Activated CD4-positive, alpha-beta memory T cell treated with anti-CD3 and anti-CD28 coated beads for 36 hours (primary cell): ENCODE measurements around the gene ARHGAP33. TPM values are rescaled to one million over a fixed set of nuclear protein-coding genes. Genes with fewer than 3 reads are reported as not detected.

Experiments
- CTCF ChIA-PET: fragments of 350-600 bp; sonication (Branson Sonifier 250); formaldehyde crosslinking; loops from one replicate; lab custom pipeline; 2021; ENCODE audit warnings: antibody characterized with exemption, inconsistent platforms; lab: Charles Lee
- POLR2A ChIA-PET: fragments of 350-600 bp; sonication (Branson Sonifier 250); formaldehyde crosslinking; loops from one replicate; lab custom pipeline; 2021; ENCODE audit warnings: antibody characterized with exemption; lab: Charles Lee
- DNase-seq: peaks from one replicate; pipeline ENCODE4 v3.0.0-alpha.2; 2020
- H3K27ac Mint-ChIP-seq: one replicate; pipeline ENCODE4 v1.8.0; 2021; ENCODE audit warnings: mixed read lengths
- H3K27me3 Mint-ChIP-seq: one replicate; pipeline ENCODE4 v1.8.0; 2021; ENCODE audit warnings: mixed read lengths
- H3K36me3 Mint-ChIP-seq: one replicate; pipeline ENCODE4 v1.8.0; 2021; ENCODE audit warnings: mixed read lengths
- H3K4me1 Mint-ChIP-seq: one replicate; pipeline ENCODE4 v1.8.0; 2021; ENCODE audit warnings: low read depth, mixed read lengths
- H3K4me3 Mint-ChIP-seq: one replicate; pipeline ENCODE4 v1.8.0; 2021; ENCODE audit warnings: mild to moderate bottlenecking, mixed read lengths
- H3K9me3 Mint-ChIP-seq: one replicate; pipeline ENCODE4 v1.8.0; 2021; ENCODE audit warnings: mixed read lengths
- intact Hi-C: fragments of 100-400 bp; cut with micrococcal nuclease; formaldehyde crosslinking; loops from one replicate; pipeline ENCODE4 v1.15.1; 2023
- total RNA-seq, 2 experiments: library from RNA; stranded (reverse); gene quantifications; one replicate each; pipeline ENCODE4 v1.2.3, GENCODE V29; 2021

ARHGAP33 gene
- total RNA-seq, 2 experiments from 2014 or later: 35.0 to 39.3 TPM

GRCh38 chr19:35732540-35733179, 42.7 kb upstream of the ARHGAP33 start:
- ChIA-PET POLR2A (interaction anchor here (1.1 kb wide), 1 partner anchor 31 kb away, joined by 3 read pairs; no protein-coding TSS in a partner anchor), CTCF (no interaction called here)
- H3K4me3 Mint-ChIP-seq: no peak overlapping the region
- H3K4me1 Mint-ChIP-seq: peaks cover 5% of the 10 kb centered on the region
- H3K36me3 Mint-ChIP-seq: peaks cover 63% of the 10 kb centered on the region
- intact Hi-C loops: no loop called here
- no peaks in the 10 kb centered on the region for H3K27me3 Mint-ChIP-seq
- no peaks in the 10 kb centered on the region for H3K9me3 Mint-ChIP-seq
- DNase-seq: no peak
- no peak overlapping the region for H3K27ac Mint-ChIP-seq

- ChIA-PET POLR2A (no interaction called here), CTCF (interaction anchor here (0.8 kb wide), 1 partner anchor 39 kb away, joined by 3 read pairs; no protein-coding TSS in a partner anchor)
- no peaks in the 10 kb centered on the region for H3K9me3 Mint-ChIP-seq
- H3K27ac Mint-ChIP-seq: peak overlapping the region; percentile 40
- H3K4me3 Mint-ChIP-seq: no peak overlapping the region
- intact Hi-C loops: no loop called here
- no peaks in the 10 kb centered on the region for H3K27me3 Mint-ChIP-seq
- peaks cover 5% of the 10 kb centered on the region for H3K4me1 Mint-ChIP-seq
- no peak for DNase-seq
- peaks cover 62% of the 10 kb centered on the region for H3K36me3 Mint-ChIP-seq
Observed at GRCh38 chr19:35733180-35734125, 41.9 kb upstream of the ARHGAP33 start.

DNA sequence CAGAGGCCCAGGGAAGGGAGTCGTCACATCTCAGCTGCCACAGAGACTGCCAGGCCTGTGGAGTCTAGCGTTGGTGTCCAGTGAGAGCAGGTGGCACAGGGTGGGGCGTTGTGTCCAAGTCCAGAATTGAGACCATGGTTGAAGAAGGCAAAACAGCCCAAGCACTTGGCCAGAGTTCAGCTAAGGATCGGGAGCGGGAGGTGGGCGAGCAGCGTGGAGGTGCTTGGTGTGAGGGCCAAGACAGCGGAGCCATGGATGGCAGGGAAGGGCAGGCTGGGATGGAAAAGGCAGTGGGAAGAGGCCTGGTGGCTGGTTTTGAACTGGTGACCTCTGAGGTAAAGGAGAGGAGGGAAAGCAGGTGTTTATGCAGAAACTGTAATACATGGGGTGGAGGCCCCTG, 41.1 kb upstream of the ARHGAP33 start:
- Mint-ChIP-seq H3K4me3 (no peak overlapping the region), H3K9me3 (no peaks in the 10 kb centered on the region), H3K27ac (peak overlapping the region; percentile 40), H3K27me3 (no peaks in the 10 kb centered on the region), H3K4me1 (peaks cover 5% of the 10 kb centered on the region), H3K36me3 (peaks cover 59% of the 10 kb centered on the region)
- ChIA-PET CTCF (interaction anchor here (0.8 kb wide), 1 partner anchor 40 kb away, joined by 3 read pairs; no protein-coding TSS in a partner anchor), POLR2A (no interaction called here)
- DNase-seq: no peak
- intact Hi-C loops: no loop called here

- CTCF ChIA-PET: no interaction called here
- Mint-ChIP-seq H3K27me3 (no peaks in the 10 kb centered on the region), H3K9me3 (no peaks in the 10 kb centered on the region), H3K36me3 (peaks cover 53% of the 10 kb centered on the region), H3K4me1 (peaks cover 10% of the 10 kb centered on the region), H3K4me3 (no peak overlapping the region), H3K27ac (no peak overlapping the region)
- DNase-seq: no peak
- intact Hi-C loops: no loop called here
- POLR2A ChIA-PET: no interaction called here
Observed at GRCh38 chr19:35734889-35735288, 40.5 kb upstream of the ARHGAP33 start.

DNA sequence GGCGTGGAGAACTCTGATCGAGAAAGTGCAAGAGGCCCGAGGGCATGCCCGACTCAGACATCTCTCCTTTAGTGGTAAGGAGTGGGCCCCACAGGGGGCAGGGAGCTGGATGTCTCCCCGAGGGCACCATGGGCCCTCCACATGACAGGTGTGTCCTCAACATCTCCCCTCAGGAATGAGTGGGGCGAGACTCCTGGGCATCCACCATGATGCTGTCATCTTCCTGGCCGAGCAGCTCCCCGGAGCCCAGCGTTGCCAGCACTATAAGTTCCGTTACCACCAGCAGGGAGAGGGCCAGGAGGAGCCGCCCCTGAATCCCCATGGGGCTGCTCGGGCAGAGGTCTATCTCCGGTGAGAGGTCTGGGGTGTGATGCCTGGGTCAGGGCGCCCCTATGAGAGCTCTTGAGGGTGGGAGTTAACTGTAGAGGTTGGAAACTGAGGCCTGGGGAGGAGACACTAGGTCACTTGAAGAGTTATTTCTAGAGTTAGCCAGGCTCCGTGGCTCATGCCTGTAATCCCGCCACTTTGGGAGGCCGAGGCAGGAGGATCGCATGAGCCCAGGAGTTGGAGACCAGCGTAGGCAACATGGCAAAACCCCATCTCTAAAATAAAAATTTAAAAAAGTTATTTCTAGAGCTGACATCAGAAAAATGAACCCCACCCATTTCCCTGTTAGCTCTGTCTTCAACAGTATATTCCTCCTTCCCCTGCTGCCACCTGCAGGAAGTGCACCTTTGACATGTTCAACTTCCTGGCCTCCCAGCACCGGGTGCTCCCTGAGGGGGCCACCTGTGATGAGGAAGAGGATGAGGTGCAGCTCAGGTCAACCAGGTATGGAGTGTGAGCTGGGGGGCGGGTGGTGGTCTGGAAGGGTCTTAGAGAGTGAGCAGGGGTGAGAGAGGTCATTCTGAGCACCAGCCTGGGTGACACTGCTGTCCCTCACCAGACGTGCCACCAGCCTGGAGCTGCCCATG, 38.2 kb upstream of the ARHGAP33 start:
- peaks cover 11% of the 10 kb centered on the region for H3K4me1 Mint-ChIP-seq
- peaks cover 47% of the 10 kb centered on the region for H3K36me3 Mint-ChIP-seq
- H3K9me3 Mint-ChIP-seq: no peaks in the 10 kb centered on the region
- DNase-seq: peak; percentile 42
- peak overlapping the region; percentile 67 for H3K27ac Mint-ChIP-seq
- ChIA-PET CTCF (interaction anchor here (0.6 to 1.5 kb wide), 3 partner anchors 26 to 82 kb away, joined by 3 to 4 read pairs (median 4); no protein-coding TSS in a partner anchor), POLR2A (interaction anchor here (0.8 to 2.4 kb wide), 4 partner anchors 12 to 146 kb away, joined by 3 to 7 read pairs (median 4); no protein-coding TSS in a partner anchor)
- no peaks in the 10 kb centered on the region for H3K27me3 Mint-ChIP-seq
- H3K4me3 Mint-ChIP-seq: no peak overlapping the region
- intact Hi-C loops: loop anchor here (1.0 kb wide), 1 partner anchor 44 kb away; no protein-coding TSS in a partner anchor

GRCh38 chr19:35738021-35738886, 37.1 kb upstream of the ARHGAP33 start:
- H3K4me1 Mint-ChIP-seq: peaks cover 19% of the 10 kb centered on the region
- H3K36me3 Mint-ChIP-seq: peaks cover 55% of the 10 kb centered on the region
- H3K27me3 Mint-ChIP-seq: no peaks in the 10 kb centered on the region
- DNase-seq: no peak
- ChIA-PET POLR2A (interaction anchor here (1.4 to 3.2 kb wide), 3 partner anchors 18 to 25 kb away, joined by 4 to 34 read pairs (median 7); no protein-coding TSS in a partner anchor), CTCF (interaction anchor here (1.1 to 1.6 kb wide), 4 partner anchors 20 to 81 kb away, joined by 3 to 4 read pairs (median 4); no protein-coding TSS in a partner anchor)
- intact Hi-C loops: no loop called here
- no peak overlapping the region for H3K27ac Mint-ChIP-seq
- no peak overlapping the region for H3K4me3 Mint-ChIP-seq
- no peaks in the 10 kb centered on the region for H3K9me3 Mint-ChIP-seq

DNA sequence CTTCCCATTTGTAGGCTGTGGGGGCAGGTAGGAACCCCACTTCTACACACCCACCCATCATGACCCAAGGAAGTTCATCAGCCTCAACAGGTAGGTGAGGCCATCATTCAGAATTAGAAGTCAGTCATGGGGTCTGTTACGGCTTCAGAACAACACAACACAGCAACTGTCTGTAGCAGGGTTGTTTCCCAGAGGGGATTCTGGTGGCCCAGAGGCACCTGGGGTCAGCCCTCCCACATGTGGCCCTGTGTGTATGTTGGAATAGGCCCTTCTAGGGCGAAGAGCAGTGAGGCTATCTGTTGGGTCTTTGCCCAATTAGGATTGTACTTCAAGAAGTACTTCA, 36.5 kb upstream of the ARHGAP33 start:
- no peak for DNase-seq
- ChIA-PET POLR2A (interaction anchor here (3.2 kb wide), 1 partner anchor 19 kb away, joined by 34 read pairs; no protein-coding TSS in a partner anchor), CTCF (interaction anchor here (1.2 to 1.6 kb wide), 2 partner anchors 21 to 46 kb away, joined by 3 to 4 read pairs; no protein-coding TSS in a partner anchor)
- intact Hi-C loops: no loop called here
- H3K36me3 Mint-ChIP-seq: peaks cover 56% of the 10 kb centered on the region
- no peaks in the 10 kb centered on the region for H3K9me3 Mint-ChIP-seq
- H3K4me3 Mint-ChIP-seq: no peak overlapping the region
- H3K27ac Mint-ChIP-seq: no peak overlapping the region
- no peaks in the 10 kb centered on the region for H3K27me3 Mint-ChIP-seq
- H3K4me1 Mint-ChIP-seq: peaks cover 23% of the 10 kb centered on the region

- H3K27ac Mint-ChIP-seq: no peak overlapping the region
- intact Hi-C loops: loop anchor here (1.0 to 10.0 kb wide), 5 partner anchors 22 to 475 kb away; partner anchors contain the start of genes COX6B1, ETV2, OVOL3 and POLR2I
- H3K4me3 Mint-ChIP-seq: peak overlapping the region; percentile 89
- no peak for DNase-seq
- POLR2A ChIA-PET: interaction anchor here (0.6 to 3.2 kb wide), 5 partner anchors 9 to 196 kb away, joined by 3 to 34 read pairs (median 6); no protein-coding TSS in a partner anchor
- no peaks in the 10 kb centered on the region for H3K27me3 Mint-ChIP-seq
- CTCF ChIA-PET: interaction anchor here (1.2 to 3.6 kb wide), 4 partner anchors 21 to 47 kb away, joined by 3 to 24 read pairs (median 4); no protein-coding TSS in a partner anchor
- H3K9me3 Mint-ChIP-seq: no peaks in the 10 kb centered on the region
- peaks cover 51% of the 10 kb centered on the region for H3K36me3 Mint-ChIP-seq
- H3K4me1 Mint-ChIP-seq: peaks cover 29% of the 10 kb centered on the region
Observed at GRCh38 chr19:35739275-35740107, 35.9 kb upstream of the ARHGAP33 start.

- no peak for DNase-seq
- H3K4me1 Mint-ChIP-seq: peaks cover 30% of the 10 kb centered on the region
- CTCF ChIA-PET: interaction anchor here (1.0 to 3.6 kb wide), 5 partner anchors 21 to 45 kb away, joined by 3 to 24 read pairs (median 4); partner anchors contain the start of gene ZBTB32
- intact Hi-C loops: loop anchor here (1.0 to 10.0 kb wide), 5 partner anchors 23 to 475 kb away; partner anchors contain the start of genes COX6B1, ETV2, OVOL3 and POLR2I
- no peak overlapping the region for H3K27ac Mint-ChIP-seq
- no peaks in the 10 kb centered on the region for H3K27me3 Mint-ChIP-seq
- POLR2A ChIA-PET: interaction anchor here (0.5 to 3.2 kb wide), 9 partner anchors 9 to 195 kb away, joined by 3 to 34 read pairs (median 3); no protein-coding TSS in a partner anchor
- H3K4me3 Mint-ChIP-seq: peak overlapping the region; percentile 89
- H3K36me3 Mint-ChIP-seq: peaks cover 48% of the 10 kb centered on the region
- no peaks in the 10 kb centered on the region for H3K9me3 Mint-ChIP-seq
Observed at GRCh38 chr19:35740108-35740422, 35.3 kb upstream of the ARHGAP33 start.
